K562 (cell line): ENCODE results near the gene ADAM22. TPM values are rescaled to one million over a fixed set of nuclear protein-coding genes. Genes with fewer than 3 reads are reported as not detected.

Experiments used
- ASH1L ChIP-seq: fragments of 450-650 bp; IDR thresholded peaks from 2 replicates; pipeline ENCODE4 v1.6.1; 2018; ENCODE audit warnings: borderline replicate concordance, mild to moderate bottlenecking, low read depth; ENCODE audit not compliant: partially characterized antibody
- ELF4 ChIP-seq: fragments of 450-650 bp; formaldehyde crosslinking; IDR thresholded peaks from 2 replicates; pipeline ENCODE4 v1.4.0; 2022; ENCODE audit warnings: missing genetic modification characterization
- FOS ChIP-seq: IDR thresholded peaks from 3 replicates; pipeline ENCODE4 v1.6.1; 2011; ENCODE audit not compliant: insufficient read length; ENCODE audit errors: extremely low read depth
- GATA2 ChIP-seq: sonication (generic); formaldehyde crosslinking; IDR thresholded peaks from 2 replicates; pipeline ENCODE4 v1.4.0; 2020; ENCODE audit warnings: mild to moderate bottlenecking, missing genetic modification reagents
- GTF2A2 ChIP-seq: IDR thresholded peaks from 2 replicates; pipeline ENCODE4 v1.6.1; 2016; ENCODE audit warnings: mild to moderate bottlenecking, missing genetic modification characterization, missing compliant biosample characterization
- MCM5 ChIP-seq: fragments of 450-650 bp; IDR thresholded peaks from 2 replicates; pipeline ENCODE4 v1.6.1; 2016; ENCODE audit warnings: low read depth
- NELFE ChIP-seq: IDR thresholded peaks from 2 replicates; pipeline ENCODE4 v1.6.1; 2011; ENCODE audit warnings: mild to moderate bottlenecking; ENCODE audit not compliant: insufficient read depth, insufficient read length
- ZNF253 ChIP-seq: fragments of 250-450 bp; sonication (Bioruptor Pico); conservative IDR thresholded peaks from 2 replicates; pipeline ENCODE4 v1.6.1; 2021; ENCODE audit warnings: mild to moderate bottlenecking
- ZNF41 ChIP-seq: fragments of 250-450 bp; sonication (Bioruptor Pico); conservative IDR thresholded peaks from 2 replicates; pipeline ENCODE4 v1.4.0; 2020; ENCODE audit warnings: mild to moderate bottlenecking
- ZNF444 ChIP-seq: fragments of 250-450 bp; sonication (Bioruptor Pico); IDR thresholded peaks from 2 replicates; pipeline ENCODE4 v1.4.0; 2020; ENCODE audit warnings: mild to moderate bottlenecking, moderate library complexity
- ZNF586 ChIP-seq: fragments of 450-650 bp; formaldehyde crosslinking; conservative IDR thresholded peaks from 2 replicates; pipeline ENCODE4 v1.4.0; 2020; ENCODE audit warnings: mild to moderate bottlenecking, moderate library complexity
- polyA plus RNA-seq, 8 experiments: library from polyadenylated mRNA; depleted of rRNA in 4 of 8; stranded (reverse) in 5 of 8; unstranded in 3 of 8; fragments of >200 nt; fragmentation: Nextera tagmentation in 2 of 8; fragmentation: Illumina TruSeq in 1 of 8; extraction: Ambion mirVana in 2 of 8; extraction: Trizol in 1 of 8; gene quantifications; 2 replicates each; pipeline versions ENCODE4 v1.2.1 to v1.2.3, GENCODE V29; 2011 to 2014; ENCODE audit warnings: inconsistent platforms in 1 of 8, missing spikeins in 1 of 8
- total RNA-seq, 7 experiments: library from RNA; depleted of rRNA in 6 of 7; stranded (reverse); fragments of >200 nt in 6 of 7; fragmentation: Illumina TruSeq in 2 of 7; extraction: Trizol in 2 of 7; gene quantifications; 2 replicates each; pipeline versions ENCODE4 v1.2.1 to v1.2.3, GENCODE V29; 2011 to 2021; ENCODE audit warnings: low replicate concordance in 1 of 7
- TF ChIP-seq, protein P1 (sequence below): fragments of 200-800 bp; sonication (Bioruptor generic); IDR thresholded peaks from 2 replicates; pipeline ENCODE4 v1.6.1; 2017; ENCODE audit warnings: missing genetic modification characterization, missing compliant biosample characterization
- TF ChIP-seq, protein P2 (sequence below): sonication (generic); formaldehyde crosslinking; IDR thresholded peaks from 2 replicates; pipeline ENCODE4 v1.4.0; 2020; ENCODE audit warnings: mild to moderate bottlenecking, missing genetic modification reagents
- TF ChIP-seq, protein P3 (sequence below): fragments of 450-650 bp; IDR thresholded peaks from 2 replicates; pipeline ENCODE4 v1.6.1; 2017; ENCODE audit warnings: antibody characterized with exemption, mild to moderate bottlenecking
- TF ChIP-seq, protein P4 (sequence below): sonication (generic); formaldehyde crosslinking; IDR thresholded peaks from 2 replicates; pipeline ENCODE4 v1.8.0; 2022; ENCODE audit warnings: missing genetic modification reagents, mild to moderate bottlenecking, borderline replicate concordance
- TF ChIP-seq, protein P5 (sequence below): sonication (generic); formaldehyde crosslinking; IDR thresholded peaks from 2 replicates; pipeline ENCODE4 v1.9.0; 2022; ENCODE audit warnings: mild to moderate bottlenecking, missing genetic modification reagents

The ADAM22 gene
- total and polyA plus RNA-seq, 9 of the 15 experiments (the other 6 are each of a cell fraction or from before 2014, with no cell fraction given) = 0.01 to 0.58 (median 0.18) TPM

DNA sequence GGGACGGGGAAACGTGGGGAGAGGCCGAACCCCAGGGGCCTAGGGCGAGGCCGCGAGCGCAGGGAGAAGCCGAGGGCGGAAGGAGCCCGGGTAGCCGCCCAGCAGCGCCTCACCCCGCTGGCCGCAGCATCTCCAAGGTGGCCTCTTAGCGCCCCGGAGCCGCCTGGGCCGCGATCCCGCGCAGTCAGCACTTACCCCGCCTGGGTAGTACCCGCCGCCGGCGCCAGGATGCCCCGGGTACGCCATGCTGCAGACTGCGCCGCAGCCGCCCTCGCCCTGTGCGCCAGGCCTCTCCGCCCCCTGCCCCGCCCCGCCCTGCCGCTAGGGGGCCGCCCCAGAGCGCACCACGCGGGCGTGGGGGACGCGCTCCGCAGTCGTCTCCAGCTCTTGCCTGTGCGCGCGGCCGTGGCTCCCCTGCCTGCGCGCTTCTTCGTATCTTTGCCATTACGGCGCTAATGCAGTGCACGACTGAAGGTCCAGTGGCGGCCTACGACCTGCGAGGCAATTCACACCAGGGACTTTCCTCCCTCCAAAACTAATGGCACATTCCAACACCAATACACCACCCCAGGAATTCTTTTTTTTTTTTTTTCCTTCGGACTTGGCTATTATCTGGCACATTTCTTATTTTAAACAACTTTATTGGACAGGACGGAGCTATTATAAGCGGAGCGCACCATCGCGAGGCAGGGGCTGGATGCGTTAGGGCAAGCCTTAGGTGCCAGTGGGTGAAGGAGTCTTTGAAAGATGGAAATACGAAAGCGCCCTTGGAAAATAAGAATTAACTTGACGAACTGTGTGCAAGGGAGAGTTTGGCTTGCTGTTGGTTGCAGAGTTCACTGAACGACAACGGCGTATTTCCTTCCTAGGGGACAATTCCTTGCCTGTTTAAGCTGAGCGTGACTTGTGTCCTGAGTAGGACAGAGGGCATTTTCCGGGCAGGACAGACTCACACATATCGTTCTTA lies 286.0 kb downstream of the ADAM22 start, which contains the start of gene SRI (continued):
- TF ChIP-seq GTF2A2 (tag) (0 out of 2 replicates have a peak, but pooled peaks have one; percentile 52), ZNF253 (CRISPR knock-in tag) (no peak), ASH1L (peak; percentile 84), NELFE (no peak), GATA2 (CRISPR knock-in tag) (no peak), ELF4 (CRISPR knock-in tag) (no peak), ZNF41 (CRISPR knock-in tag) (no peak), ZNF586 (CRISPR knock-in tag) (no peak), FOS (no peak), ZNF444 (CRISPR knock-in tag) (no peak), MCM5 (no peak)
- TF ChIP-seq, protein P1, sequence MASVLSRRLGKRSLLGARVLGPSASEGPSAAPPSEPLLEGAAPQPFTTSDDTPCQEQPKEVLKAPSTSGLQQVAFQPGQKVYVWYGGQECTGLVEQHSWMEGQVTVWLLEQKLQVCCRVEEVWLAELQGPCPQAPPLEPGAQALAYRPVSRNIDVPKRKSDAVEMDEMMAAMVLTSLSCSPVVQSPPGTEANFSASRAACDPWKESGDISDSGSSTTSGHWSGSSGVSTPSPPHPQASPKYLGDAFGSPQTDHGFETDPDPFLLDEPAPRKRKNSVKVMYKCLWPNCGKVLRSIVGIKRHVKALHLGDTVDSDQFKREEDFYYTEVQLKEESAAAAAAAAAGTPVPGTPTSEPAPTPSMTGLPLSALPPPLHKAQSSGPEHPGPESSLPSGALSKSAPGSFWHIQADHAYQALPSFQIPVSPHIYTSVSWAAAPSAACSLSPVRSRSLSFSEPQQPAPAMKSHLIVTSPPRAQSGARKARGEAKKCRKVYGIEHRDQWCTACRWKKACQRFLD (CRISPR knock-in tag) = no peak
- TF ChIP-seq, protein P2, sequence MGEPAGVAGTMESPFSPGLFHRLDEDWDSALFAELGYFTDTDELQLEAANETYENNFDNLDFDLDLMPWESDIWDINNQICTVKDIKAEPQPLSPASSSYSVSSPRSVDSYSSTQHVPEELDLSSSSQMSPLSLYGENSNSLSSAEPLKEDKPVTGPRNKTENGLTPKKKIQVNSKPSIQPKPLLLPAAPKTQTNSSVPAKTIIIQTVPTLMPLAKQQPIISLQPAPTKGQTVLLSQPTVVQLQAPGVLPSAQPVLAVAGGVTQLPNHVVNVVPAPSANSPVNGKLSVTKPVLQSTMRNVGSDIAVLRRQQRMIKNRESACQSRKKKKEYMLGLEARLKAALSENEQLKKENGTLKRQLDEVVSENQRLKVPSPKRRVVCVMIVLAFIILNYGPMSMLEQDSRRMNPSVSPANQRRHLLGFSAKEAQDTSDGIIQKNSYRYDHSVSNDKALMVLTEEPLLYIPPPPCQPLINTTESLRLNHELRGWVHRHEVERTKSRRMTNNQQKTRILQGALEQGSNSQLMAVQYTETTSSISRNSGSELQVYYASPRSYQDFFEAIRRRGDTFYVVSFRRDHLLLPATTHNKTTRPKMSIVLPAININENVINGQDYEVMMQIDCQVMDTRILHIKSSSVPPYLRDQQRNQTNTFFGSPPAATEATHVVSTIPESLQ (CRISPR knock-in tag) = no peak; the same call in 1 of the 2 replicates
- TF ChIP-seq, protein P3, sequence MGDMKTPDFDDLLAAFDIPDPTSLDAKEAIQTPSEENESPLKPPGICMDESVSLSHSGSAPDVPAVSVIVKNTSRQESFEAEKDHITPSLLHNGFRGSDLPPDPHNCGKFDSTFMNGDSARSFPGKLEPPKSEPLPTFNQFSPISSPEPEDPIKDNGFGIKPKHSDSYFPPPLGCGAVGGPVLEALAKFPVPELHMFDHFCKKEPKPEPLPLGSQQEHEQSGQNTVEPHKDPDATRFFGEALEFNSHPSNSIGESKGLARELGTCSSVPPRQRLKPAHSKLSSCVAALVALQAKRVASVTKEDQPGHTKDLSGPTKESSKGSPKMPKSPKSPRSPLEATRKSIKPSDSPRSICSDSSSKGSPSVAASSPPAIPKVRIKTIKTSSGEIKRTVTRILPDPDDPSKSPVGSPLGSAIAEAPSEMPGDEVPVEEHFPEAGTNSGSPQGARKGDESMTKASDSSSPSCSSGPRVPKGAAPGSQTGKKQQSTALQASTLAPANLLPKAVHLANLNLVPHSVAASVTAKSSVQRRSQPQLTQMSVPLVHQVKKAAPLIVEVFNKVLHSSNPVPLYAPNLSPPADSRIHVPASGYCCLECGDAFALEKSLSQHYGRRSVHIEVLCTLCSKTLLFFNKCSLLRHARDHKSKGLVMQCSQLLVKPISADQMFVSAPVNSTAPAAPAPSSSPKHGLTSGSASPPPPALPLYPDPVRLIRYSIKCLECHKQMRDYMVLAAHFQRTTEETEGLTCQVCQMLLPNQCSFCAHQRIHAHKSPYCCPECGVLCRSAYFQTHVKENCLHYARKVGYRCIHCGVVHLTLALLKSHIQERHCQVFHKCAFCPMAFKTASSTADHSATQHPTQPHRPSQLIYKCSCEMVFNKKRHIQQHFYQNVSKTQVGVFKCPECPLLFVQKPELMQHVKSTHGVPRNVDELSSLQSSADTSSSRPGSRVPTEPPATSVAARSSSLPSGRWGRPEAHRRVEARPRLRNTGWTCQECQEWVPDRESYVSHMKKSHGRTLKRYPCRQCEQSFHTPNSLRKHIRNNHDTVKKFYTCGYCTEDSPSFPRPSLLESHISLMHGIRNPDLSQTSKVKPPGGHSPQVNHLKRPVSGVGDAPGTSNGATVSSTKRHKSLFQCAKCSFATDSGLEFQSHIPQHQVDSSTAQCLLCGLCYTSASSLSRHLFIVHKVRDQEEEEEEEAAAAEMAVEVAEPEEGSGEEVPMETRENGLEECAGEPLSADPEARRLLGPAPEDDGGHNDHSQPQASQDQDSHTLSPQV = no peak; the same call in 1 of the 2 replicates
- TF ChIP-seq, protein P4, sequence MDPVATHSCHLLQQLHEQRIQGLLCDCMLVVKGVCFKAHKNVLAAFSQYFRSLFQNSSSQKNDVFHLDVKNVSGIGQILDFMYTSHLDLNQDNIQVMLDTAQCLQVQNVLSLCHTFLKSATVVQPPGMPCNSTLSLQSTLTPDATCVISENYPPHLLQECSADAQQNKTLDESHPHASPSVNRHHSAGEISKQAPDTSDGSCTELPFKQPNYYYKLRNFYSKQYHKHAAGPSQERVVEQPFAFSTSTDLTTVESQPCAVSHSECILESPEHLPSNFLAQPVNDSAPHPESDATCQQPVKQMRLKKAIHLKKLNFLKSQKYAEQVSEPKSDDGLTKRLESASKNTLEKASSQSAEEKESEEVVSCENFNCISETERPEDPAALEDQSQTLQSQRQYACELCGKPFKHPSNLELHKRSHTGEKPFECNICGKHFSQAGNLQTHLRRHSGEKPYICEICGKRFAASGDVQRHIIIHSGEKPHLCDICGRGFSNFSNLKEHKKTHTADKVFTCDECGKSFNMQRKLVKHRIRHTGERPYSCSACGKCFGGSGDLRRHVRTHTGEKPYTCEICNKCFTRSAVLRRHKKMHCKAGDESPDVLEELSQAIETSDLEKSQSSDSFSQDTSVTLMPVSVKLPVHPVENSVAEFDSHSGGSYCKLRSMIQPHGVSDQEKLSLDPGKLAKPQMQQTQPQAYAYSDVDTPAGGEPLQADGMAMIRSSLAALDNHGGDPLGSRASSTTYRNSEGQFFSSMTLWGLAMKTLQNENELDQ (CRISPR knock-in tag) = no peak
- TF ChIP-seq, protein P5, sequence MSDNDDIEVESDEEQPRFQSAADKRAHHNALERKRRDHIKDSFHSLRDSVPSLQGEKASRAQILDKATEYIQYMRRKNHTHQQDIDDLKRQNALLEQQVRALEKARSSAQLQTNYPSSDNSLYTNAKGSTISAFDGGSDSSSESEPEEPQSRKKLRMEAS (CRISPR knock-in tag) = peak; percentile 64
